Measurements from ENCODE around the gene BRF1. TPM values are rescaled to one million over a fixed set of nuclear protein-coding genes. Genes with fewer than 3 reads are reported as not detected.

BRF1 gene
- total RNA-seq, 4 donors from 2014 or later: 25.2 to 35.6 (median 30.9) TPM

- ATAC-seq: no peak
- H3K9me3 ChIP-seq: no peaks in the 10 kb centered on the region
- peaks cover 0 to 45% of the 10 kb centered on the region in 2 donors for H3K36me3 ChIP-seq
- H3K4me1 ChIP-seq: peaks cover 0 to 20% (median 0%) of the 10 kb centered on the region in 3 donors
- no peak for TF ChIP-seq POLR2AphosphoS5 (IDR thresholded peaks at IDR 0.05)
- TF ChIP-seq POLR2A (IDR thresholded peaks at IDR 0.05): no peak
- TF ChIP-seq, protein P1, sequence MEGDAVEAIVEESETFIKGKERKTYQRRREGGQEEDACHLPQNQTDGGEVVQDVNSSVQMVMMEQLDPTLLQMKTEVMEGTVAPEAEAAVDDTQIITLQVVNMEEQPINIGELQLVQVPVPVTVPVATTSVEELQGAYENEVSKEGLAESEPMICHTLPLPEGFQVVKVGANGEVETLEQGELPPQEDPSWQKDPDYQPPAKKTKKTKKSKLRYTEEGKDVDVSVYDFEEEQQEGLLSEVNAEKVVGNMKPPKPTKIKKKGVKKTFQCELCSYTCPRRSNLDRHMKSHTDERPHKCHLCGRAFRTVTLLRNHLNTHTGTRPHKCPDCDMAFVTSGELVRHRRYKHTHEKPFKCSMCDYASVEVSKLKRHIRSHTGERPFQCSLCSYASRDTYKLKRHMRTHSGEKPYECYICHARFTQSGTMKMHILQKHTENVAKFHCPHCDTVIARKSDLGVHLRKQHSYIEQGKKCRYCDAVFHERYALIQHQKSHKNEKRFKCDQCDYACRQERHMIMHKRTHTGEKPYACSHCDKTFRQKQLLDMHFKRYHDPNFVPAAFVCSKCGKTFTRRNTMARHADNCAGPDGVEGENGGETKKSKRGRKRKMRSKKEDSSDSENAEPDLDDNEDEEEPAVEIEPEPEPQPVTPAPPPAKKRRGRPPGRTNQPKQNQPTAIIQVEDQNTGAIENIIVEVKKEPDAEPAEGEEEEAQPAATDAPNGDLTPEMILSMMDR (IDR thresholded peaks at IDR 0.05): no peak
- TF ChIP-seq EP300 (IDR thresholded peaks at IDR 0.05): no peak
- H3K4me3 ChIP-seq: no peak overlapping the region
- H3K27me3 ChIP-seq: no peaks in the 10 kb centered on the region
- no peak overlapping the region for H3K27ac ChIP-seq
- 63 to 80% methylated on average over 1 to 14 of the region's 15 CpGs for WGBS, 2 donors (ENCODE audit: low coverage in 1 of 2)
Observed at GRCh38 chr14:105283899-105284298, 16.9 kb downstream of the BRF1 start.

GRCh38 chr14:105283028-105283427 lies 17.8 kb downstream of the BRF1 start:
- ATAC-seq: no peak
- Histone ChIP-seq H3K9me3 (no peaks in the 10 kb centered on the region), H3K36me3 (peaks cover 0 to 45% of the 10 kb centered on the region in 2 donors), H3K4me3 (no peak overlapping the region), H3K27ac (no peak overlapping the region), H3K27me3 (no peaks in the 10 kb centered on the region), H3K4me1 (peaks cover 0 to 21% (median 0%) of the 10 kb centered on the region in 3 donors)
- 74% methylated on average over 10 of the region's 10 CpGs; no CpG with 5 or more reads in 1 of the 2 donors for WGBS, 2 donors (ENCODE audit: low coverage in 1 of 2)
- TF ChIP-seq EP300 (IDR thresholded peaks at IDR 0.05) (no peak), POLR2A (IDR thresholded peaks at IDR 0.05) (no peak), POLR2AphosphoS5 (IDR thresholded peaks at IDR 0.05) (no peak)
- TF ChIP-seq, protein P1 (IDR thresholded peaks at IDR 0.05): no peak

DNA sequence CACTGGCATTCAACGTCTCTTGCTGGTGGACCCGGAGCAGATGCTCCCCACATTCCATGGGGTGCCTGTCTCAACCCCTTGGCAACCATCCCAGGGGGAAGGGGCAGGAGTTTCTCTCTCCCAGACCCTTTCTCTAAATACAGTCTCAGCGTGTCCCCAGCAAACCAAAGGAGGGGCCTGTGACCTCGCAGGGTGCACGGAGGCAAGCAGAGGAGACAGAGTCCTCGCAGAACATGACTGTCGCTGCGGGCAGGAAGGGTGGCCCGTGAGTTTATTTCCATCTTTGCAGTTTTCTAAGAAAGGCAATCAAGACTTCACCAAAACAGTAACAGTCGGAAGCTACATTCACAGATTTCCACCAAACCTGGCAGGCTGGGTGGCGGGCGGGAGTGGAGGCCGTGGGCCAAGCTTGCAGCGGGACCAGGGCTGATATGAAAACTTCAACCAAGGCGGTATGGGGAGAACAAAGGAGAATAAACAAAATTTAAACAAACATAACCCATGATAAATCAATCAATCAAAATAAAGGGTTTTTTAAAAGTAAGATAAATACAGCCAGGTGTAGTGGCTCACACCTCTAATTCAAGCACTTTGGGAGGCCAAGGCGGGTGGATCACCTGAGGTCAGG lies 18.6 kb downstream of the BRF1 start:
- no peaks in the 10 kb centered on the region for H3K27me3 ChIP-seq
- no peak overlapping the region for H3K27ac ChIP-seq
- H3K36me3 ChIP-seq: peaks cover 0 to 45% of the 10 kb centered on the region in 2 donors
- H3K9me3 ChIP-seq: no peaks in the 10 kb centered on the region
- ATAC-seq: no peak
- 68 to 80% methylated on average over 1 to 16 of the region's 16 CpGs for WGBS, 2 donors (ENCODE audit: low coverage in 1 of 2)
- TF ChIP-seq POLR2A (IDR thresholded peaks at IDR 0.05) (no peak), EP300 (IDR thresholded peaks at IDR 0.05) (no peak), POLR2AphosphoS5 (IDR thresholded peaks at IDR 0.05) (no peak)
- TF ChIP-seq, protein P1 (IDR thresholded peaks at IDR 0.05): no peak
- peaks cover 0 to 30% (median 3%) of the 10 kb centered on the region in 3 donors for H3K4me1 ChIP-seq
- H3K4me3 ChIP-seq: no peak overlapping the region

- Histone ChIP-seq H3K27ac (no peak overlapping the region), H3K4me3 (no peak overlapping the region), H3K27me3 (no peaks in the 10 kb centered on the region), H3K4me1 (peaks cover 0 to 30% (median 3%) of the 10 kb centered on the region in 3 donors), H3K9me3 (no peaks in the 10 kb centered on the region), H3K36me3 (peaks cover 0 to 45% of the 10 kb centered on the region in 2 donors)
- peak; percentile 25 for ATAC-seq
- TF ChIP-seq EP300 (IDR thresholded peaks at IDR 0.05) (no peak), POLR2A (IDR thresholded peaks at IDR 0.05) (no peak), POLR2AphosphoS5 (IDR thresholded peaks at IDR 0.05) (peak; percentile 18)
- TF ChIP-seq, protein P1 (IDR thresholded peaks at IDR 0.05): peak in 3 of 4 experiments; percentile 28 to 64 (median 47)
- WGBS, 2 donors (ENCODE audit: low coverage in 1 of 2): 50 to 69% methylated on average over 6 to 19 of the region's 23 CpGs
Observed at GRCh38 chr14:105281371-105282097, 19.3 kb downstream of the BRF1 start.
